Prostate gland (tissue), 2 donors: ENCODE measurements around the gene FYCO1.

Experiments
- CTCF ChIP-seq, 4 experiments: fragments of 200-600 bp in 2 of 4; fragments of 450-650 bp in 2 of 4; sonication (generic) in 2 of 4; IDR thresholded peaks; 1 replicate in 3 of 4; 2 replicates in 1 of 4; pipeline ENCODE4 v1.5.1; 2016 to 2019; ENCODE audit warnings: antibody characterized with exemption in 4 of 4, mild to moderate bottlenecking in 2 of 4, moderate library complexity in 2 of 4
- POLR2A ChIP-seq: fragments of 450-650 bp; IDR thresholded peaks from one replicate; pipeline ENCODE4 v1.6.1; 2016; ENCODE audit warnings: antibody characterized with exemption, mild to moderate bottlenecking
- POLR2AphosphoS5 ChIP-seq: sonication (generic); formaldehyde crosslinking; IDR thresholded peaks from one replicate; pipeline ENCODE4 v1.6.1; 2017; ENCODE audit warnings: antibody characterized with exemption

GRCh38 chr3:45869638-45870037 lies 126.0 kb downstream of the FYCO1 start:
- no peak for TF ChIP-seq CTCF (IDR thresholded peaks at IDR 0.05)
- no peak for TF ChIP-seq POLR2A
- TF ChIP-seq POLR2AphosphoS5: no peak
